Cortex of kidney (tissue), 1 donor: Measurements from ENCODE around the gene NELL1.
"Not testable (repeated sequence)": the region's sequence is repeated elsewhere in the genome, so short reads cannot be mapped to it uniquely, and the experiment has no call there.

Experiments
- DNase-seq: peaks from one replicate; lab custom pipeline; 2025; lab: John Stamatoyannopoulos, UW

Gene NELL1

DNA sequence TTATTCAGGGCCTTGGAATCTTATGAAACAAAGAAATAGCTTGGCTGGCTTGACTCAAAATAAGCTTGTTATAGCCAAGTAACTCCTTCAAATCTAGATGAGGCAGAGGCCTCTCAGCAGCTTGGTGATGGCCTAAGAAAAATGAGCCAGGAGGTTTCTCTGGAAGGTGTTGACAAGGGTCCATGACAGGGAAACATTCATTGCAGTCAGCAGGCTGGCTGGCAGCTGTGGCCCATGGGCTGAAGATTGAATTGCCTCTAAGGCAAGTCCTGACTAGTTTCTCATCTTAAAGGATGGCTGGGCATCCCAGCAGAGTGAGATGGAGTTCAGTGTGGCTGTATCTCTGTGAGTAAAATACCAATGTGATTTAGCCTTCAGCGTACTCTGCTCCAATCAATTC, 441.0 kb downstream of the NELL1 start:
- no peak for DNase-seq

DNA sequence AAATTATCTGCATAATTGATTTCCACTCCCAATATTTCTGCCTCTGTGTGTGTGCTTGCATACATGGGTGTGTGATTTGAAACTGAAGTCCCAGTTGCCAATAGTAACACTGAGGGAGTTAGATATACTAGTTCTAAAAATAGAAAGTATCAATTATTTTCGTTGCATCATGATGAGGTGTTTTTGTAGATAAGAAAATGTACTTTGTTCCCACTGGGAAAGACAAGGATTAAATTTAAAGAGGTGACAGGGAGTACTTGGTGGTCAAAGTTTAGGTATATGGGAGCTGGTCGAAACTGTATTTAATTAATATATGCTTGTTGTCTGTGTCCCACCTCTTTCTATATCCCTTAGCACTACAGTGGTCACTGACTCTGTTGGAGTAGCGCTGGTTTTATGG, 444.5 kb downstream of the NELL1 start:
- no peak for DNase-seq

DNA sequence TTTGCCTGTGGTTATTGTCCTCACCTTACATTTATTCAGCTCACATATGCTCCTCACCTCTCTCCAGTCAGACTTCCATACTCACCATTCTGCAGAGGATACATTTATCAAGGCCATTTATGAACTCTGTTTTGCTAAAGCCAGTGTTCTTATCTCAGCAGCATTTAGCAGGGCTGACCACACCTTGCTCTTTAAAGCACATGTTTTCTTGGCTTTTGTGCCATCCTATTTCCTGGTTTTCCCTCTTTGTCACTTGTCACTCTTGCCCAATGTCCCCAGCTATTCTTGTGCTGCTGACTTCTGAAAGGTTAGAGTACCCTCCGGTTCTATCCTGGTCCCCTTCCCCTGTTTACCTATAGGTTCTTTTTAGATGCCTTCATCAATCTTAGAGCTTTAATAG, 446.6 kb downstream of the NELL1 start:
- no peak for DNase-seq

DNA sequence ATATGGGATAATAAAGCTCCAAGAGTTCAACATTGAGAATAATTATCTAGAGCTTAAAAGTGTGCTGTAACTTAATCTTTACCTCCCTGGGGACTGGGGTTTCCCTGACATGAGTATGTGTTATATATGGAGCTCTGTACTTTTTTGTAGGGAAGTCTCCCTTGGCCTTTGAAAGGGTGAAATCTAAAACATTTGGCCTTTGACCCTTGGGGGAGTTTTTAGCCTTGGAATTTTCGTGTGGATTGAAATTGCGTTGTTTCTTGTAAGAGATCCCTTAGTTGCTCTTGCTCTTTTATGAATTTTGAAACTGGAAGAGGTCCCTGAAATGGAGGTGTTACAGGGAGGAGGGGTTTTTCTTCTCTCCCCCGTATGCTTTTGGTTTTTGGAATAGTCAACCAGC, 450.0 kb downstream of the NELL1 start:
- DNase-seq: no peak

DNA sequence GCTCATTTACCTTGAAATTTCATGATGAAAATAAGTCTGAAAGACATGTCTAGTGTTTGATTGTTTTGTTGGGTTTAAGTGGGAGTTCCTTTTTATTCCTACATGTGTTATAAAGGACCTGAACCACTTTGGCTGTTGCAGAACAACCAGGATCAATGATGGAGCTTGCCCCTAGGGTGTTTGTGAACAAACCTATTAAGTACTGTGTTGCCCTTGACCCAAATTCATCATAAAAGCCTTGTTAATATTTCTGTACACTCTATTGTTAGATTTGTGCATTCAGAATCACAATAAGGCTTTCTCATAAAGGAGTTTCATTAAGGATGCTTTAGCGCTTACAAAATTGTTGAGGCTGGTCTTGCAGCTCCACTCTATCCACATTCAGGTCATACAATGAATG, 452.6 kb downstream of the NELL1 start:
- no peak for DNase-seq

DNA sequence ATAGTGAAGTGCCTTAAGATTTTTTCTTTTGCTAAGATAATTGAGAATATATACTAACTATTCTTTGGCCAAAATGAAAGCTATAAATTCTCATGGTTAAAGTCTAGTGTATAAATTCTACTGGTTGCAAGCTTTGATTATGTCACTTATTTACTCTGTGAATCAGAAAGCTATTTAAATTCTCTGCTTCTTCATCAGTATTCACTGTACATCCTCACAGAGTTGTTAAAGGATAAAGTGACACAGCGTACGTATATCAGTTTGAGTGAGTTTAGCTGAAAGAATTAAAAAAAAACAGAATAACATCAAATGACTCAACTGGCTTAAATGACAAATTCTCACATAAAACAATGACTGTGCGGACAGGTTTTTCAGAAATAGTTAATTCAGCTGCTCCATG, 453.1 kb downstream of the NELL1 start:
- no peak for DNase-seq

DNA sequence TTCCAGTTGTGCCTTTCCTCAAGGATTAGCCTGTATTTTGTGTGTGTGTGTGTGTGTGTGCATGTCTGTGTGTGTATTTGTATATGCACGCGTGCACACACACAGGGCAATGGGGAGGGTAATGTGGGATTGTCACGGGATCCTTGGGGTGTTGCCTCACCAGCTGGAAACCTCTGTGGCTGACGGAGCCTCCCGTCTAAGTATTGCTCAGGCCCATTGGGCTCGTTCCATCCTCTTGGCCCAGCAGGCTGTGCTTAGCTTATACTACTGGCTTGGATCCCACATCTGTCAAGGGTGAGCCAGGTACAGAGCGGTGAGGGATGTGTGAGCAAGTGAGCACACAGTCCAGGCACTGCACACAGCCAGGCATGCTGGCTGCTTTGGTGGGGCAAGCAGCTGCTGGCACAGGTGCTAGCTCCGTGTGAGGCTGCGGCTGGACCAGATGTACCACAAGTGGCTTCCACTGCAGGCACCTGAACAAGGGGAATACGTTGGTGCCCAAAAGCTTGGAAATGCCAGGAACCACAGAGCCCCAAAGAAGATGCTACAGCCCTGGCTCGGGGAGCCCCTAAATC, 462.8 kb downstream of the NELL1 start:
- DNase-seq: no peak

DNA sequence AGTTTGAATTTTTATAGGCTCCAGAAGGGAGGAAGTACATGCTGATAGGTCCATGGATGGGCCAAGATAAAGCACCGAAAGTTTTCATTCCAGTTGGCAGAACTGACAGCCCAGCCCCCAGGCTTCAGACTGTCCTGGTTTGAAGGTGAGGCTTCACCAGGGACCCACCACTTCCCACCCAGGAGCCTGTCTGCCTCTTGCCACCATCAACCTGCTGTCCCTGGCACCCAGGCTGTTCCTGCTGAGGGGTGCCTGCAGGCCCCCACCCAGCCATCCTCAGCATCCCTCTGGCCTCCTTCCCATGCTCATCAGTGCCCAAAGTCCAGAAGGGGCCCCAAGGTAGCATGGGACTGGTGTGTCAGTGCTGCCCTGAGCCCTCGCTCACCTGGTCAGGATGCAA, 463.9 kb downstream of the NELL1 start:
- no peak for DNase-seq

DNA sequence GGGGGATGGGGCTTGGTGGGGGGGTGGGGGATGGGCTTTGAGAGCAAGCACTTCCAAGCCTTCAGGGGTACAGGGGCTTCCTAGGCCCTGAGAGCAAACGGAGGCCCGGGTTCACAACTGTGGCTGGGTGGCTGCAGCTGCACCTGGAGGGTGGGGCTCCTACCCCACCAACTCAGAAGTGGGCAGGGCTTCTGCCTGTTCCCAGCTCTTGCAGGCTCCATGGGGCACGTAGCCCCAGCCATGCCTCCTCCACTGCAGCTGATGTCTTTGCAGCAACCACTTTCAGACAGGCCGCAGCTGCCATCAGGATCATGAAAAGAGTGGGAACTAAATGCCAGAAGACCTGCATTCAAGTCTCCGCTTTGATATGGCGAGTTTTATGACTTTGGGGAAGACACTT, 464.3 kb downstream of the NELL1 start:
- DNase-seq: no peak

DNA sequence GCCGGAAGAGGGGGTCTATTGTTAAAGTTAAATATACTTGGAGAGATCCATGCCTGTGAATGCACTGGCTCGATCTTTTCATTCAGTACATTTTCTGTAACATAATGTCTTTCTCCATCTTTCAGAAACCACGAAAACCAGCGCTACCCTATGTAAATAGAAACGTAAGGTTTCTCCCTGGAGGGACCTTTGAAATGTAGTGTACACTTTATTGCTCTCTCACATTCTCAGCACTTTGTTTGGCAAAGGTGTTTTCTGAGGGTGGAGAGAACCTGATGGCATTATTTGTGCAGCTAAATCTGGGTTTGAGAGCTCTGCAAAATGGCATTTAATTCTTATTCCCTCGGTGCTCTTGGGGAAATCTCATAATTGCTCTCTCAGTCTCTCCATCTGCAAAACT, 468.4 kb downstream of the NELL1 start:
- DNase-seq: no peak

DNA sequence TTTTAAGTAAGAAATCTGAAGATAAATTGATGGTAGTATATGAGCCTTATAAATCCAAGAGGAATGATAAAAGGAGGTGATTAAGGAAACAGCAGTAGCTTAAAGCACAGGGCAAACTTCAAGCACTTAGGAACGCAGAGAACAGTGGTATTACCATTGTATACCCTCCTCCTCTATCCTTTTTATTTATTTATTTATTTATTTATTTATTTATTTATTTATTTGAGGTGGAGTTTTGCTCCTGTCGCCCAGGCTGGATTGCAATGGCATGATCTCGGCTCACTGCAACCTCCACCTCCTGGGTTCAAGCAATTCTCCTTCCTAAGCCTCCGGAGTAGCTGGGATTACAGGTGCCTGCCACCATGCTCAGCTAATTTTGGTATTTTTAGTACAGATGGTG, 472.2 kb downstream of the NELL1 start:
- not testable (repeated sequence) for DNase-seq

DNA sequence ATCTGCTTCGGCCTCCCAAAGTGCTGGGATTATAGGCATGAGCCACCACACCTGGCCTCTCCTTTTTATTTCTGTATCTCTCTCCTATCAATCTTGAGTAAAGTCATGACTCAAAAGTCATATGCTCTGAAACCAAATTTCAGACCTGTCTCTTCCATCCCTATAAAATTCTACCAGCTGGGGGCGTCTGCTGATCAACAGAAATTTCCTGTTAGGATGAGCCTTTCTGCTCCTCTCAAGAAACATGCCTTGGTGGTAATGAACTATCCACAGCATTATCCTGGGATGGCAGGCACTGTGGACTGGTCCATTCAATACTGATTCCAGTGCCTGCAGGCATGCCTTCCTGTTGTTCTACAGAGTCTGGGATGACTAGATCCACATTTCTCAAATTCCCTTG, 472.6 kb downstream of the NELL1 start:
- no peak for DNase-seq

DNA sequence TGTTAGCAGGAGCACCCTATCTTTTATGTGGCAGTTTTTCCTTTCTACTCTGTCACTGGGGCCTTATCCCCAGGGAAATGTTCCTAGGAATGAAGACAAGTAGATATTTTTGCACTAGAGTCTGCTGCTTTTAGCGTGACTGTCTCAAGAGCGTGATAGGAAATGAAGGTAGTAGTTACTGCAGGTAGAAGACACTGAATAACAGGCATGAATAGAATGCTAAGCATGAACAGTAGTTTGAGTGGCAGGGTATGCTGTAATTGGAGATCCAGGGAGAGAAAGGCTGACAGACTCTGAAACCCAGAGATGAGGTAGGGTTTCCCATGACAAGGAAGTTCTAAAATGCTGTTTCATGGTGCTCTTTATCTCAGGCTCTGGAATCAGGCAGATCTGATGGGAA, 475.1 kb downstream of the NELL1 start:
- no peak for DNase-seq

DNA sequence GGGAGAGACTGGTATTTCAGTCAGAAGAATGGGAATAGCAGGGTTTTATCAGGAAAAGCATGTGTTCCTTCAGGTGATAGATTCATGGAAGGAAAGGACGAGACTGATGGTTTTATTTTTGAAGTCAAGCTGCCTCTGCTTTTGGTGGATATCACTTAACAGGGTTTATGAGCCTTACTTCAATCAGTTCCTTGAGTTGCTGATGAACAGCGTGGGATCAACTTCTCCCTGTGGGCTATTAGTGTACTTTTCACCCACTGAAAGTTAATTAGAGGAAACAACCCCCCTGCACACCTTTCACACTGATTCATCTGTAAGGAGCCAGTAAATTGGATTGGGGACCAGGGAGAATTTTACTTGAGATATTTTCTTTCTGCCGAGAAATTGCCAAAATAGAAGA, 479.0 kb downstream of the NELL1 start:
- no peak for DNase-seq

DNA sequence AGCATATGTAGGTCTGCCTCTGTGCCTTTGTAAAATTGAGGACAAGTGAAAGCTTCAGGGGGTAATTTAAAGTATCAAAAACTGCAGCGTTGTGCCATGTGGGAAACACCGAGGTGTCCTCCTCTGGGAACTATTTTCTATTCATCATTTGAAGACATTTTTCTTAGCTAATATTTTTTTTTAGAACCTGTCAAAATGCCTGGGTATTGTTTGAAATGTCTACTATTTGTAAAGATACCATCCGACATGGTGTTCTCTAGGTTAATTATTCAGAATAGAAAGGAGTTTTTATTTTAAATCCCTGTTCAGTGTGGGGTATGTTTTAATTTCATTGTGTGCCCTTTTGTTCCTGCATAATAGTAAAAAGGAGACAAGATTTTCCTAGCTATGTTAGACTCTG, 490.8 kb downstream of the NELL1 start:
- DNase-seq: no peak

DNA sequence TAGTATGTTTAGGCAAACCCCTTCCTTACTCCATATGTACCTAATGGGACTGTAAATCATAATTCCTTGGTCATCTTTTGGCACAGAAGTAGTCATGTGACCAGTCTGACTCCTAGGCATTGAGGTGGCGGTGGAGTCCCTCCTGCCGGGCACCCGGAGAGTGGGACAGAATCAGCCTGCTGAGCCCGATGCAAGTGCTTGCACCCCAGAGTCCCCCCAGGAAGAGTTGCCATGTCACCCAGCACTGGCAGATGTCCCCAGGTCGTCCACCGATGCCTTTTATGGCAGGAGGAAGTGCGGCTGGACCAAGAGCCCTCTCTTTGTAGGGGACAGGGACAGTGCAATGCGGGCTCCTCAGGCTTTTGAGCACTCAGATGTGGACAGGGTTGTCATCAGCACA, 500.3 kb downstream of the NELL1 start:
- no peak for DNase-seq

DNA sequence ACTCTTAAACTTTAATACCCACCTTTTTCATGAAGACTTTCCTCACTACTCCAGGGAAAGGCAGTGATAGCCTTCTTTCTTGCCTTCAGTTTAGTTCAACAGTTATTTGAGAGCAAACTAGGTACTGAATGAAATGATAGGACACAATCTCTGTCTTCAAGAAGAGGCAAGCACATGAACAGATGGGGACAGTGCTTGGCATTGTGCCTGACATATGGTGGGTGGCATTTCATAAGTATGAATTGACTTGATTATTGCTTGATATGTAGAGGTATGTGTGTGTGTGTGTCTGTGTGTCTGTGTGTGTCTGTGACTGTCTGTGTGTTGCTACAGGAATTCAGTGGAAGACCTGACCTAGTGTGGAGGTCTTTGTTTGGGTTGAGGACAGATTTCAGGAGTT, 504.1 kb downstream of the NELL1 start:
- DNase-seq: no peak

DNA sequence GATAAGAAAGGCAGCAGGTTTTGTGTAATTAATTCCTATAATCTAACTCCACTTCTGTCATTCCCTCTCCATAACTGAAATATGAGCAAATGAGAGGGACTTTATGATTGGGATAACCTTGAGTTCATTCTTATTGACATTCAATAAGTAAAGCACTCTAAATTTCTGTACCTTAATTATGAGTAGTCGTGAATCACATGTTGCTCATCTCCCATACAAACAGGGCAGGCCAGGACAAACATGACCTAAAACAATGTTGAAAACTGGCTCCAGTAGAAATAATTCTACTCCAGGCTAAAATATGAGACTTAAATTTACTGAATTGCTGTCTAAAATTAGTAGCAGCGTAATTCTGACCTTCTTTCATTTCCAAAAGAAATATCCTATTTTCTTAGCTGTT, 505.4 kb downstream of the NELL1 start:
- no peak for DNase-seq

DNA sequence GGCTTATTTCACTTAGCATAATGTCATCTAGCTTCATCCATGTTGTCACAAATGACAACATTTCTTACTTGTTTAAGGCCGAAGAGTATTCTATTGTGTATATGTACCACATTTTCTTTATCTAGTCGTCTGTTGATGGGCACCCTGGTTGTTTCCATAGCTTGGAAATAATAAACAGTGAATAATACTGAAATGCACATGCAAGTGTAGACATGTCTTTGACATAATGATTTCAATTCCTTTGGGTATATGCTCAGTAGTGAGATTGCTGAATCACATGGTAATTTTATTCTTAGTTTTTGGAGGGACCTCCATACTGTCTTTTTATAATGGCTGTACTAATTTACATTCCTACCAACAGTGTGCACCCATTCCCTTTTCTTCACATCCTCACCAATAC, 508.0 kb downstream of the NELL1 start:
- no peak for DNase-seq

DNA sequence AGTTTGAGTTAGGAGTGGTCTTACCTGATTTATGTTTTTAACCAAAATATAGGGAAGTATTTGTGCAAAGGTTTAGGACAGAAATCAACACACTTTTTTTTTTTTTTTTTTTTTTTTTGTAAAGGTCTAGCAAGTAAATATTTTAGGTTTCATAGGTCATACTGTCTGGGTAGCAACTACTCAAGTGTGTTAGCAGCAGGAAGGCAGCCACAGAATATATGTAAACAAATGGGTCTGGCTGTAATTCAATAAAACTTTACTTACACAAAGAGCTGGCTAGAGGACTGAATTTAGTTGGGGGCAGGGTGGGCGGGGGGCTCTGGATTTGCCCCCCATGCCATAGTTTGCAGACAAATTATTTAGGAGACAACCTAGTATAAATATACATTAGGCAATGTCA, 510.4 kb downstream of the NELL1 start:
- DNase-seq: no peak

DNA sequence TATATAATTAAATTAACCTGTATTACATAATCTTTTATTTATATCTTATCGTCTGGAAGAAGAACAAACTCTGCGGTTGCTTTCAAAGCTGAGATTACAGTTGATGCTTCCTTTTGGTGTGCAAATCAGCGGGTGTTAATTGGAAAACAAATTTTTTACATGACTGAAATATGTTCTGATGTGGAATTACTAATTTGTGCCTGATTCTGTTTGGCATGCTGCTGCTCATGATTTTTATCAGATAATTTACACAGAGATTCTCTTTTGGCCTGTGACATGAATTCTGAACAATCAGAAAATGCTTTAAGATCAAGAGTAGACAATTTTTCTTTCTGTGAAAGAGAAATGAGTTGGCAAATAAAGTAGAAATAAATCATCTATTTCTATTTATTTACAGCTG, 510.8 kb downstream of the NELL1 start:
- DNase-seq: no peak

DNA sequence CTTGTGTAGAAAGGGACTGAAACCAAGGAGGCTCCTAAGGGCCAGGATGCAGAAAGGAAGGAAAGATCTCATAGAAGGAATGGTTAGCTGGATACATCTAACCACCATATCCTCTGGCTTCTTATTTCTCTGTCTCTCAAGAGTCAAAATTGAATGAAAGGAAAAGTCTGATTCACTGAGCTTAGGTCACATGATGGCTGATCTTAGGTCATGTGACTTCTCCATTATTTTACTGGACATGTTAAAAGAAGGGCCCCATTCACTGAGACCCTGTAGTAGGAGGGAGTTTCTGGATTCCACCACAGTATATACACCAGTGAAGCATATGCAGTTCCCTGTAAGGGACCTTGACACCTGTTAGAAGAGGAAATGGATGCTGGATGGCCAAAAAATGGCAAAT, 516.6 kb downstream of the NELL1 start:
- DNase-seq: no peak

DNA sequence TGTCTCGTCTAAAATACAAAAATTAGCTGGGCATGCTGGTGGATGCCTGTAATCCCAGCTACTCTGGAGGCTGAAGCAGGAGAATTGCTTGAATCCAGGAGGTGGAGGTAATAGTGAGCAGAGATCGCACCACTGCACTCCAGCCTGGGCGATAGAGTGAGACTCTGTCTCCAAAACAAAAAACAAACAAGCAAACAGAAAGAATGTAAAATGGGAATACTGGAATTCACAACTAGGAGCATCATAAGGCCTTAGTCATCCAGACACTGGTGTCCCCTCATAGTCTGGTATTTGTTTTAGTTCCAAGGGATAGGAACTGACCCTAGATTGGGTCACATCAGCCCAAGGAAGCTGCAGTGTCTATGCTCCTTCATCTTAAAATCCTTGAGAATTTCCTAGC, 520.8 kb downstream of the NELL1 start:
- DNase-seq: no peak

DNA sequence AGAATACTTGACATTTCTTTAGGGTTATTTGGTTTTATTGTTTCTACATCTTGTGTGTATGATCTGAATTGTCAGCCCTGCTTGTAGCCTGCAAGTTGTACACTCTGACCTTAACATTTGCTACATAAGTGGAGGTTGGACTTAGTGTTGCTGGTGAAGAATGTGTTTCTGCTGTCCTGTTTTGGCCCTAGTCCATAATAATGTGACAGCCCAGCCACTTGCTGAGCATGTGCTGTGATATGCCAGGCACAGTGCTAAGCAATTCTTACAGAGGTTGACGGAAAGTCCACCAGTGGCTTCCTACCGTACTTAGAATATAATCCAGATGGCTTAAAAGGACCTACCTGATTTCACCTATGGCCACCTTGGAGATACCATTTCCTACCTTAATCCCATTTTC, 526.6 kb downstream of the NELL1 start:
- DNase-seq: no peak

DNA sequence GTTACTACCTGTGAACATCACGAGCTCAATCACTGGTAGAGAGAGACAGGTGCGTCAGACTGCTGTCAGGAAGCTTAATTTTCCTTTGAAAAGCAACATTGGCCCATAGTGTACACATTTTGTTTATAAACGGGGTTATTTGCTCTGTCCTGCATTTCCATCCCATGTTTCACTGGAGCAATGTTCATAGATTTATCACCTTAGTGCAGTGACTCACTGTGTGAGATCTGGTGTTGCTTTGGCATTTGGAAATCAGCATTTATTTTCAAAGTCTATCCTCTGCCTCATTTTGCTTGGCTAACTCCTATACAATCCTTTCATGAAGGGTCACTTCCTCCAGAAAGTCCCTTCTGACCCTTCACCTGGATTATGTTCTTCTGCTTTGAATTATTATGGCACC, 529.1 kb downstream of the NELL1 start:
- no peak for DNase-seq
